ENCODE measurements around the gene UAP1L1. TPM values are rescaled to one million over a fixed set of nuclear protein-coding genes. Genes with fewer than 3 reads are reported as not detected.

Gene UAP1L1
- total and polyA plus RNA-seq, 5 donors = 9.8 to 14.0 (median 12.2) TPM

GRCh38 chr9:137079401-137079787 lies 2.1 kb downstream of the UAP1L1 start:
- no peaks in the 10 kb centered on the region for H3K27me3 ChIP-seq (ENCODE audit: control insufficient read depth, insufficient read depth)
- no peak overlapping the region for H3K4me3 ChIP-seq (ENCODE audit: low read length)
- peak in 2 of 3 donors; percentile 52 to 63 for DNase-seq
- no peak overlapping the region for H3K27ac ChIP-seq (ENCODE audit: low read length)
- no peak for ATAC-seq
- intact Hi-C loops (cut with DNase I) = no loop called here
- 92% methylated on average over 13 of the region's 13 CpGs for WGBS
- H3K9me3 ChIP-seq (ENCODE audit: control insufficient read depth, low read length) = no peaks in the 10 kb centered on the region
- H3K4me1 ChIP-seq (ENCODE audit: control insufficient read depth, insufficient read depth, low read length) = no peaks in the 10 kb centered on the region

GRCh38 chr9:137080260-137081122 lies 3.2 kb downstream of the UAP1L1 start:
- Histone ChIP-seq H3K9me3 (ENCODE audit: control insufficient read depth, low read length) (no peaks in the 10 kb centered on the region), H3K27ac (ENCODE audit: low read length) (no peak overlapping the region), H3K4me1 (ENCODE audit: control insufficient read depth, insufficient read depth, low read length) (no peaks in the 10 kb centered on the region), H3K4me3 (ENCODE audit: low read length) (no peak overlapping the region), H3K27me3 (ENCODE audit: control insufficient read depth, insufficient read depth) (no peaks in the 10 kb centered on the region)
- intact Hi-C loops (cut with DNase I) = no loop called here
- 94% methylated on average over 24 of the region's 24 CpGs for WGBS
- ATAC-seq (no peak), DNase-seq (peak in 2 of 3 donors; percentile 43 to 60)

- H3K27me3 ChIP-seq (ENCODE audit: control insufficient read depth, insufficient read depth) = no peaks in the 10 kb centered on the region
- no peak overlapping the region for H3K4me3 ChIP-seq (ENCODE audit: low read length)
- 91% methylated on average over 16 of the region's 16 CpGs for WGBS
- DNase-seq (peak in 2 of 3 donors; percentile 58 to 68), ATAC-seq (no peak)
- no peaks in the 10 kb centered on the region for H3K9me3 ChIP-seq (ENCODE audit: control insufficient read depth, low read length)
- intact Hi-C loops (cut with DNase I) = no loop called here
- H3K27ac ChIP-seq (ENCODE audit: low read length) = no peak overlapping the region
- no peaks in the 10 kb centered on the region for H3K4me1 ChIP-seq (ENCODE audit: control insufficient read depth, insufficient read depth, low read length)
Observed at GRCh38 chr9:137082222-137082924, 5.1 kb downstream of the UAP1L1 start.

- intact Hi-C loops (cut with DNase I) = no loop called here
- Histone ChIP-seq H3K27me3 (ENCODE audit: control insufficient read depth, insufficient read depth) (no peaks in the 10 kb centered on the region), H3K4me1 (ENCODE audit: control insufficient read depth, insufficient read depth, low read length) (no peaks in the 10 kb centered on the region), H3K27ac (ENCODE audit: low read length) (no peak overlapping the region), H3K9me3 (ENCODE audit: control insufficient read depth, low read length) (no peaks in the 10 kb centered on the region), H3K4me3 (ENCODE audit: low read length) (no peak overlapping the region)
- peak in 1 of 3 donors; percentile 34 for DNase-seq
- no peak for ATAC-seq
- WGBS = 86% methylated on average over 8 of the region's 8 CpGs
Observed at GRCh38 chr9:137082925-137083290, 5.6 kb downstream of the UAP1L1 start.

- Histone ChIP-seq H3K27me3 (ENCODE audit: control insufficient read depth, insufficient read depth) (no peaks in the 10 kb centered on the region), H3K4me3 (ENCODE audit: low read length) (no peak overlapping the region), H3K9me3 (ENCODE audit: control insufficient read depth, low read length) (no peaks in the 10 kb centered on the region), H3K4me1 (ENCODE audit: control insufficient read depth, insufficient read depth, low read length) (no peaks in the 10 kb centered on the region), H3K27ac (ENCODE audit: low read length) (no peak overlapping the region)
- 65% methylated on average over 12 of the region's 12 CpGs for WGBS
- intact Hi-C loops (cut with DNase I) = no loop called here
- DNase-seq (peak; percentile 76 to 81 (median 81)), ATAC-seq (no peak)
Observed at GRCh38 chr9:137083394-137084004, 6.2 kb downstream of the UAP1L1 start.

GRCh38 chr9:137084526-137084925 lies 7.2 kb downstream of the UAP1L1 start:
- 77% methylated on average over 9 of the region's 9 CpGs for WGBS
- H3K9me3 ChIP-seq (ENCODE audit: control insufficient read depth, low read length) = no peaks in the 10 kb centered on the region
- DNase-seq (peak in 2 of 3 donors; percentile 48 to 52), ATAC-seq (no peak)
- intact Hi-C loops (cut with DNase I) = no loop called here
- no peaks in the 10 kb centered on the region for H3K27me3 ChIP-seq (ENCODE audit: control insufficient read depth, insufficient read depth)
- H3K27ac ChIP-seq (ENCODE audit: low read length) = no peak overlapping the region
- no peaks in the 10 kb centered on the region for H3K4me1 ChIP-seq (ENCODE audit: control insufficient read depth, insufficient read depth, low read length)
- H3K4me3 ChIP-seq (ENCODE audit: low read length) = no peak overlapping the region

- WGBS = under 1% methylated on average over 58 of the region's 58 CpGs
- Histone ChIP-seq H3K27me3 (ENCODE audit: control insufficient read depth, insufficient read depth) (no peaks in the 10 kb centered on the region), H3K27ac (ENCODE audit: low read length) (peak overlapping the region; percentile 81), H3K4me1 (ENCODE audit: control insufficient read depth, insufficient read depth, low read length) (no peaks in the 10 kb centered on the region), H3K4me3 (ENCODE audit: low read length) (peak overlapping the region; percentile 55), H3K9me3 (ENCODE audit: control insufficient read depth, low read length) (no peaks in the 10 kb centered on the region)
- intact Hi-C loops (cut with DNase I) = no loop called here
- DNase-seq (peak; percentile 72 to 87 (median 84)), ATAC-seq (peak; percentile 41 to 46)
Observed at GRCh38 chr9:137085920-137086530, 8.7 kb downstream of the UAP1L1 start.

- peak; percentile 94 to 95 for ATAC-seq
- under 1% methylated on average over 101 of the region's 101 CpGs for WGBS
- peak; percentile 99 to 100 (median 100) for DNase-seq
- intact Hi-C loops (cut with DNase I) = no loop called here
- no peaks in the 10 kb centered on the region for H3K9me3 ChIP-seq (ENCODE audit: control insufficient read depth, low read length)
- no peaks in the 10 kb centered on the region for H3K27me3 ChIP-seq (ENCODE audit: control insufficient read depth, insufficient read depth)
- peak within 1 kb of the TSS; percentile 58 for H3K4me3 ChIP-seq (ENCODE audit: low read length)
- no peaks in the 10 kb centered on the region for H3K4me1 ChIP-seq (ENCODE audit: control insufficient read depth, insufficient read depth, low read length)
- H3K27ac ChIP-seq (ENCODE audit: low read length) = peak within 1 kb of the TSS; percentile 81
Observed at GRCh38 chr9:137086531-137087408, 9.5 kb downstream of the UAP1L1 start, which contains the start of gene MAN1B1. MAN1B1 (plus strand) TSS chr9:137086985; CDS start chr9:137087000, 15 bp downstream.

GRCh38 chr9:137087409-137087925 lies 10.2 kb downstream of the UAP1L1 start:
- Histone ChIP-seq H3K4me1 (ENCODE audit: control insufficient read depth, insufficient read depth, low read length) (no peaks in the 10 kb centered on the region), H3K9me3 (ENCODE audit: control insufficient read depth, low read length) (no peaks in the 10 kb centered on the region), H3K27ac (ENCODE audit: low read length) (peak overlapping the region; percentile 53), H3K27me3 (ENCODE audit: control insufficient read depth, insufficient read depth) (no peaks in the 10 kb centered on the region), H3K4me3 (ENCODE audit: low read length) (peak overlapping the region; percentile 58)
- 9% methylated on average over 22 of the region's 22 CpGs for WGBS
- ATAC-seq (peak in 1 of 2 donors; percentile 1), DNase-seq (no peak)
- intact Hi-C loops (cut with DNase I) = no loop called here

GRCh38 chr9:137088121-137088520 lies 10.8 kb downstream of the UAP1L1 start:
- Histone ChIP-seq H3K9me3 (ENCODE audit: control insufficient read depth, low read length) (no peaks in the 10 kb centered on the region), H3K4me1 (ENCODE audit: control insufficient read depth, insufficient read depth, low read length) (no peaks in the 10 kb centered on the region), H3K27me3 (ENCODE audit: control insufficient read depth, insufficient read depth) (no peaks in the 10 kb centered on the region), H3K4me3 (ENCODE audit: low read length) (no peak overlapping the region), H3K27ac (ENCODE audit: low read length) (no peak overlapping the region)
- ATAC-seq = no peak
- intact Hi-C loops (cut with DNase I) = no loop called here
- DNase-seq = no peak
- WGBS = 83% methylated on average over 5 of the region's 5 CpGs
